ENCODE data around the gene FUT4. TPM values are rescaled to one million over a fixed set of nuclear protein-coding genes. Genes with fewer than 3 reads are reported as not detected.

Gene FUT4
- total RNA-seq, 1 experiment from 2014 or later = 7.7 TPM

DNA sequence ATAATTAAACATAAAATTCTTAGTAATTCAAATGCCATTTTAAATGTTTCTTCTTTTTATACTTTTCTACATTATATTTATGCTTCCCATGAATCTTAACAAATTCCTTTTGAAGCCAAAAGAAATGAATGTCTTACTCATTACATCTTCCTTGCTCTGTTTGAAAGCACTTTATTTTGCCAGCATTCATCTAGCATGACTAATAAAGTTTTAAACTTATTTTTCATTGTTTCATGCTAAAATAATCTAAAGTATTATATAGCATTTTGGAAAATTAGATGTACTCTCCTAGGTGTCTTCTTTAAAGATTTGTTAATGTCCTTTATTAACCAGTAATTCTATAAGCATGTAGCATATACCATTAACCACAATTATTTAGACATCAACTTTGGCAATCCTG is 13.7 kb downstream of the FUT4 start:
- DNase-seq (ENCODE audit: low spot score) = no peak
- no peak overlapping the region for H3K27ac Mint-ChIP-seq
- H3K4me1 Mint-ChIP-seq = peaks cover 5% of the 10 kb centered on the region
- CTCF ChIA-PET = no interaction called here
- no peak for ATAC-seq
- no peaks in the 10 kb centered on the region for H3K36me3 Mint-ChIP-seq
- no peaks in the 10 kb centered on the region for H3K9me3 Mint-ChIP-seq
- POLR2A ChIA-PET = no interaction called here
- no peak overlapping the region for H3K4me3 Mint-ChIP-seq
- no peaks in the 10 kb centered on the region for H3K27me3 Mint-ChIP-seq (ENCODE audit: low read depth)
- TF ChIP-seq ZNF671 (CRISPR knock-in tag; IDR thresholded peaks at IDR 0.05) (no peak), NFATC4 (CRISPR knock-in tag; IDR thresholded peaks at IDR 0.05) (no peak), SP1 (CRISPR knock-in tag; conservative IDR thresholded peaks at IDR 0.05) (no peak), ZNF423 (CRISPR knock-in tag; IDR thresholded peaks at IDR 0.05) (no peak), TCF7 (CRISPR knock-in tag; IDR thresholded peaks at IDR 0.05; ENCODE audit: low read depth) (no peak), OVOL2 (CRISPR knock-in tag; IDR thresholded peaks at IDR 0.05; ENCODE audit: borderline replicate concordance) (no peak), TEAD4 (CRISPR knock-in tag; IDR thresholded peaks at IDR 0.05) (no peak), NR1H2 (CRISPR knock-in tag; IDR thresholded peaks at IDR 0.05) (no peak), TP53 (CRISPR knock-in tag; IDR thresholded peaks at IDR 0.05) (no peak), GTF2I (CRISPR knock-in tag; conservative IDR thresholded peaks at IDR 0.05) (no peak), TEAD1 (CRISPR knock-in tag; IDR thresholded peaks at IDR 0.05) (no peak), ELF4 (CRISPR knock-in tag; IDR thresholded peaks at IDR 0.05; ENCODE audit: low read depth) (no peak)
- TF ChIP-seq, protein P1, sequence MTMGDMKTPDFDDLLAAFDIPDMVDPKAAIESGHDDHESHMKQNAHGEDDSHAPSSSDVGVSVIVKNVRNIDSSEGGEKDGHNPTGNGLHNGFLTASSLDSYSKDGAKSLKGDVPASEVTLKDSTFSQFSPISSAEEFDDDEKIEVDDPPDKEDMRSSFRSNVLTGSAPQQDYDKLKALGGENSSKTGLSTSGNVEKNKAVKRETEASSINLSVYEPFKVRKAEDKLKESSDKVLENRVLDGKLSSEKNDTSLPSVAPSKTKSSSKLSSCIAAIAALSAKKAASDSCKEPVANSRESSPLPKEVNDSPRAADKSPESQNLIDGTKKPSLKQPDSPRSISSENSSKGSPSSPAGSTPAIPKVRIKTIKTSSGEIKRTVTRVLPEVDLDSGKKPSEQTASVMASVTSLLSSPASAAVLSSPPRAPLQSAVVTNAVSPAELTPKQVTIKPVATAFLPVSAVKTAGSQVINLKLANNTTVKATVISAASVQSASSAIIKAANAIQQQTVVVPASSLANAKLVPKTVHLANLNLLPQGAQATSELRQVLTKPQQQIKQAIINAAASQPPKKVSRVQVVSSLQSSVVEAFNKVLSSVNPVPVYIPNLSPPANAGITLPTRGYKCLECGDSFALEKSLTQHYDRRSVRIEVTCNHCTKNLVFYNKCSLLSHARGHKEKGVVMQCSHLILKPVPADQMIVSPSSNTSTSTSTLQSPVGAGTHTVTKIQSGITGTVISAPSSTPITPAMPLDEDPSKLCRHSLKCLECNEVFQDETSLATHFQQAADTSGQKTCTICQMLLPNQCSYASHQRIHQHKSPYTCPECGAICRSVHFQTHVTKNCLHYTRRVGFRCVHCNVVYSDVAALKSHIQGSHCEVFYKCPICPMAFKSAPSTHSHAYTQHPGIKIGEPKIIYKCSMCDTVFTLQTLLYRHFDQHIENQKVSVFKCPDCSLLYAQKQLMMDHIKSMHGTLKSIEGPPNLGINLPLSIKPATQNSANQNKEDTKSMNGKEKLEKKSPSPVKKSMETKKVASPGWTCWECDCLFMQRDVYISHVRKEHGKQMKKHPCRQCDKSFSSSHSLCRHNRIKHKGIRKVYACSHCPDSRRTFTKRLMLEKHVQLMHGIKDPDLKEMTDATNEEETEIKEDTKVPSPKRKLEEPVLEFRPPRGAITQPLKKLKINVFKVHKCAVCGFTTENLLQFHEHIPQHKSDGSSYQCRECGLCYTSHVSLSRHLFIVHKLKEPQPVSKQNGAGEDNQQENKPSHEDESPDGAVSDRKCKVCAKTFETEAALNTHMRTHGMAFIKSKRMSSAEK (CRISPR knock-in tag; IDR thresholded peaks at IDR 0.05; ENCODE audit: borderline replicate concordance) = no peak
- TF ChIP-seq, protein P2, sequence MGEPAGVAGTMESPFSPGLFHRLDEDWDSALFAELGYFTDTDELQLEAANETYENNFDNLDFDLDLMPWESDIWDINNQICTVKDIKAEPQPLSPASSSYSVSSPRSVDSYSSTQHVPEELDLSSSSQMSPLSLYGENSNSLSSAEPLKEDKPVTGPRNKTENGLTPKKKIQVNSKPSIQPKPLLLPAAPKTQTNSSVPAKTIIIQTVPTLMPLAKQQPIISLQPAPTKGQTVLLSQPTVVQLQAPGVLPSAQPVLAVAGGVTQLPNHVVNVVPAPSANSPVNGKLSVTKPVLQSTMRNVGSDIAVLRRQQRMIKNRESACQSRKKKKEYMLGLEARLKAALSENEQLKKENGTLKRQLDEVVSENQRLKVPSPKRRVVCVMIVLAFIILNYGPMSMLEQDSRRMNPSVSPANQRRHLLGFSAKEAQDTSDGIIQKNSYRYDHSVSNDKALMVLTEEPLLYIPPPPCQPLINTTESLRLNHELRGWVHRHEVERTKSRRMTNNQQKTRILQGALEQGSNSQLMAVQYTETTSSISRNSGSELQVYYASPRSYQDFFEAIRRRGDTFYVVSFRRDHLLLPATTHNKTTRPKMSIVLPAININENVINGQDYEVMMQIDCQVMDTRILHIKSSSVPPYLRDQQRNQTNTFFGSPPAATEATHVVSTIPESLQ (CRISPR knock-in tag; IDR thresholded peaks at IDR 0.05) = no peak
- TF ChIP-seq, protein P3, sequence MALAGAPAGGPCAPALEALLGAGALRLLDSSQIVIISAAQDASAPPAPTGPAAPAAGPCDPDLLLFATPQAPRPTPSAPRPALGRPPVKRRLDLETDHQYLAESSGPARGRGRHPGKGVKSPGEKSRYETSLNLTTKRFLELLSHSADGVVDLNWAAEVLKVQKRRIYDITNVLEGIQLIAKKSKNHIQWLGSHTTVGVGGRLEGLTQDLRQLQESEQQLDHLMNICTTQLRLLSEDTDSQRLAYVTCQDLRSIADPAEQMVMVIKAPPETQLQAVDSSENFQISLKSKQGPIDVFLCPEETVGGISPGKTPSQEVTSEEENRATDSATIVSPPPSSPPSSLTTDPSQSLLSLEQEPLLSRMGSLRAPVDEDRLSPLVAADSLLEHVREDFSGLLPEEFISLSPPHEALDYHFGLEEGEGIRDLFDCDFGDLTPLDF (CRISPR knock-in tag; IDR thresholded peaks at IDR 0.05) = no peak
- TF ChIP-seq, protein P4, sequence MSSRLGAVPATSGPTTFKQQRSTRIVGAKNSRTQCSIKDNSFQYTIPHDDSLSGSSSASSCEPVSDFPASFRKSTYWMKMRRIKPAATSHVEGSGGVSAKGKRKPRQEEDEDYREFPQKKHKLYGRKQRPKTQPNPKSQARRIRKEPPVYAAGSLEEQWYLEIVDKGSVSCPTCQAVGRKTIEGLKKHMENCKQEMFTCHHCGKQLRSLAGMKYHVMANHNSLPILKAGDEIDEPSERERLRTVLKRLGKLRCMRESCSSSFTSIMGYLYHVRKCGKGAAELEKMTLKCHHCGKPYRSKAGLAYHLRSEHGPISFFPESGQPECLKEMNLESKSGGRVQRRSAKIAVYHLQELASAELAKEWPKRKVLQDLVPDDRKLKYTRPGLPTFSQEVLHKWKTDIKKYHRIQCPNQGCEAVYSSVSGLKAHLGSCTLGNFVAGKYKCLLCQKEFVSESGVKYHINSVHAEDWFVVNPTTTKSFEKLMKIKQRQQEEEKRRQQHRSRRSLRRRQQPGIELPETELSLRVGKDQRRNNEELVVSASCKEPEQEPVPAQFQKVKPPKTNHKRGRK (CRISPR knock-in tag; IDR thresholded peaks at IDR 0.05; ENCODE audit: borderline replicate concordance) = no peak
- TF ChIP-seq, protein P5, sequence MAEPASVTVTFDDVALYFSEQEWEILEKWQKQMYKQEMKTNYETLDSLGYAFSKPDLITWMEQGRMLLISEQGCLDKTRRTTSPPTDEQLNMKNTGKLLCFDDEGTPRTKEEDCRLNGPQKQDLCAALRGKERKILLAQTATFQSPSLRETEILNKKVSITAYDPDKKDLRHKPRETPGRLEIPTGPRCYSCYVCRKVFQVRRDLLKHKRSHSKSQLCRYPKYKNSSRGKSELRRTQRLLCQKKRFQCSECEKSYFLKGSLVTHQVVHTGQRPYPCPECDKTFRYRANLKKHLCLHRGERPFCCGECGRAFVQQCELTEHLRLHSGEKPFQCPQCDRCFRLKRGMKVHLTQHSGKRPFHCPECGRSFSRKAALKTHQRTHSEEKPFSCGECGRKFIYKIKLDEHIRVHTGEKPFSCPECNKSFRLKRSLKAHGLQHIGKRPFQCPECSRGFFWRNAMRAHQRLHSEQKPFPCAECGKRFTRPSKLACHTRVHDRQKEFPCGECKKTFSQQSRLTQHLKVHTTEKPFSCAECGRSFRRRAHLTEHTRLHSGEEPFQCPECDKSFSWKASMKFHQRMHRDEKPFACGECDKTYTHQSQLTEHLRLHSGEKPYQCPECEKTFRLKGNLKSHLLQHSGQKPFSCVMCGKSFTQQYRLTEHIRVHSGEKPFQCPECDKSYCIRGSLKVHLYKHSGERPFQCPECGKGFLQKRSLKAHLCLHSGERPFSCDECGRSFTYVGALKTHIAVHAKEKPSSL (CRISPR knock-in tag; conservative IDR thresholded peaks at IDR 0.05) = no peak
- TF ChIP-seq, protein P6, sequence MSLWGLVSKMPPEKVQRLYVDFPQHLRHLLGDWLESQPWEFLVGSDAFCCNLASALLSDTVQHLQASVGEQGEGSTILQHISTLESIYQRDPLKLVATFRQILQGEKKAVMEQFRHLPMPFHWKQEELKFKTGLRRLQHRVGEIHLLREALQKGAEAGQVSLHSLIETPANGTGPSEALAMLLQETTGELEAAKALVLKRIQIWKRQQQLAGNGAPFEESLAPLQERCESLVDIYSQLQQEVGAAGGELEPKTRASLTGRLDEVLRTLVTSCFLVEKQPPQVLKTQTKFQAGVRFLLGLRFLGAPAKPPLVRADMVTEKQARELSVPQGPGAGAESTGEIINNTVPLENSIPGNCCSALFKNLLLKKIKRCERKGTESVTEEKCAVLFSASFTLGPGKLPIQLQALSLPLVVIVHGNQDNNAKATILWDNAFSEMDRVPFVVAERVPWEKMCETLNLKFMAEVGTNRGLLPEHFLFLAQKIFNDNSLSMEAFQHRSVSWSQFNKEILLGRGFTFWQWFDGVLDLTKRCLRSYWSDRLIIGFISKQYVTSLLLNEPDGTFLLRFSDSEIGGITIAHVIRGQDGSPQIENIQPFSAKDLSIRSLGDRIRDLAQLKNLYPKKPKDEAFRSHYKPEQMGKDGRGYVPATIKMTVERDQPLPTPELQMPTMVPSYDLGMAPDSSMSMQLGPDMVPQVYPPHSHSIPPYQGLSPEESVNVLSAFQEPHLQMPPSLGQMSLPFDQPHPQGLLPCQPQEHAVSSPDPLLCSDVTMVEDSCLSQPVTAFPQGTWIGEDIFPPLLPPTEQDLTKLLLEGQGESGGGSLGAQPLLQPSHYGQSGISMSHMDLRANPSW (CRISPR knock-in tag; conservative IDR thresholded peaks at IDR 0.05; ENCODE audit: low read depth) = no peak
- TF ChIP-seq, protein P7, sequence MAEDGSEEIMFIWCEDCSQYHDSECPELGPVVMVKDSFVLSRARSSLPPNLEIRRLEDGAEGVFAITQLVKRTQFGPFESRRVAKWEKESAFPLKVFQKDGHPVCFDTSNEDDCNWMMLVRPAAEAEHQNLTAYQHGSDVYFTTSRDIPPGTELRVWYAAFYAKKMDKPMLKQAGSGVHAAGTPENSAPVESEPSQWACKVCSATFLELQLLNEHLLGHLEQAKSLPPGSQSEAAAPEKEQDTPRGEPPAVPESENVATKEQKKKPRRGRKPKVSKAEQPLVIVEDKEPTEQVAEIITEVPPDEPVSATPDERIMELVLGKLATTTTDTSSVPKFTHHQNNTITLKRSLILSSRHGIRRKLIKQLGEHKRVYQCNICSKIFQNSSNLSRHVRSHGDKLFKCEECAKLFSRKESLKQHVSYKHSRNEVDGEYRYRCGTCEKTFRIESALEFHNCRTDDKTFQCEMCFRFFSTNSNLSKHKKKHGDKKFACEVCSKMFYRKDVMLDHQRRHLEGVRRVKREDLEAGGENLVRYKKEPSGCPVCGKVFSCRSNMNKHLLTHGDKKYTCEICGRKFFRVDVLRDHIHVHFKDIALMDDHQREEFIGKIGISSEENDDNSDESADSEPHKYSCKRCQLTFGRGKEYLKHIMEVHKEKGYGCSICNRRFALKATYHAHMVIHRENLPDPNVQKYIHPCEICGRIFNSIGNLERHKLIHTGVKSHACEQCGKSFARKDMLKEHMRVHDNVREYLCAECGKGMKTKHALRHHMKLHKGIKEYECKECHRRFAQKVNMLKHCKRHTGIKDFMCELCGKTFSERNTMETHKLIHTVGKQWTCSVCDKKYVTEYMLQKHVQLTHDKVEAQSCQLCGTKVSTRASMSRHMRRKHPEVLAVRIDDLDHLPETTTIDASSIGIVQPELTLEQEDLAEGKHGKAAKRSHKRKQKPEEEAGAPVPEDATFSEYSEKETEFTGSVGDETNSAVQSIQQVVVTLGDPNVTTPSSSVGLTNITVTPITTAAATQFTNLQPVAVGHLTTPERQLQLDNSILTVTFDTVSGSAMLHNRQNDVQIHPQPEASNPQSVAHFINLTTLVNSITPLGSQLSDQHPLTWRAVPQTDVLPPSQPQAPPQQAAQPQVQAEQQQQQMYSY (CRISPR knock-in tag; IDR thresholded peaks at IDR 0.05) = no peak

All from WTC11 (cell line).